WTC11 (cell line): Measurements from ENCODE around the gene RXRA.

Experiments
- ELF4 ChIP-seq: sonication (generic); formaldehyde crosslinking; IDR thresholded peaks from 2 replicates; pipeline ENCODE4 v1.8.1; 2022; ENCODE audit warnings: low read depth, mild to moderate bottlenecking, moderate library complexity, missing genetic modification reagents
- TF ChIP-seq, protein P1 (sequence below): sonication (generic); formaldehyde crosslinking; IDR thresholded peaks from 2 replicates; pipeline ENCODE4 v1.8.1; 2023; ENCODE audit warnings: mild to moderate bottlenecking, missing genetic modification reagents, moderate library complexity

DNA sequence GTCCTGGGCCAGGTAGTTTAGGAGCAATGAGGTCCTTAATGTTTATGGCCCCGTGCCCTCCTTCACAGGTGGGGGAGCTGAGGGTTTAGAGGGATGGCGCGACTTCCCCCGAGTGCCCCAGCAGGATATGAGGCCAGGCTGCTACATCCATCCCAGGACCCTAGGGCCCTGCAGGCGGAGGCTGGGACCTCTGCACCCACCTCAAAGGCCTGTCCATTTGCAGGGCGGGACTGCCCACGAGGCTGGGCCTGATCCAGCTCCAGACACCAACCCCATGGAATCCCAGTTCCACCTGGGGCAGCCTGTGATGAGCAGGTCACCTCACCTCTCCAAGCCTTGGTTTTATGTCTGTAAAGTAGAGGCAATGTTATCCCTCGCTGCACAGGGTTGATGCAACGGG, 142.1 kb downstream of the RXRA start:
- no peak for TF ChIP-seq ELF4 (CRISPR knock-in tag)
- TF ChIP-seq, protein P1, sequence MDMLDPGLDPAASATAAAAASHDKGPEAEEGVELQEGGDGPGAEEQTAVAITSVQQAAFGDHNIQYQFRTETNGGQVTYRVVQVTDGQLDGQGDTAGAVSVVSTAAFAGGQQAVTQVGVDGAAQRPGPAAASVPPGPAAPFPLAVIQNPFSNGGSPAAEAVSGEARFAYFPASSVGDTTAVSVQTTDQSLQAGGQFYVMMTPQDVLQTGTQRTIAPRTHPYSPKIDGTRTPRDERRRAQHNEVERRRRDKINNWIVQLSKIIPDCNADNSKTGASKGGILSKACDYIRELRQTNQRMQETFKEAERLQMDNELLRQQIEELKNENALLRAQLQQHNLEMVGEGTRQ (CRISPR knock-in tag) = no peak
